Right kidney (tissue), 1 donor: ENCODE results near the gene SLC9C2.
"Not testable (repeated sequence)": the region's sequence is repeated elsewhere in the genome, so short reads cannot be mapped to it uniquely, and the experiment has no call there.

Source experiments
- DNase-seq: peaks from one replicate; pipeline ENCODE4 v3.0.0-alpha.2; 2016

The SLC9C2 gene

GRCh38 chr1:173485401-173485800 lies 117.5 kb downstream of the SLC9C2 start:
- no peak for DNase-seq

GRCh38 chr1:173484276-173484675 lies 118.6 kb downstream of the SLC9C2 start:
- DNase-seq: no peak

GRCh38 chr1:173482683-173483082 lies 120.2 kb downstream of the SLC9C2 start:
- no peak for DNase-seq

- no peak for DNase-seq
These were observed 121.6 kb downstream of the SLC9C2 start for GRCh38 chr1:173481195-173481772.

- DNase-seq: no peak
These were observed 123.2 kb downstream of the SLC9C2 start for GRCh38 chr1:173479649-173480048.

- DNase-seq: no peak
These were observed 124.7 kb downstream of the SLC9C2 start for GRCh38 chr1:173478094-173478674.

- peak; percentile 94 for DNase-seq
These were observed 125.4 kb downstream of the SLC9C2 start, which contains the start of gene PRDX6 for GRCh38 chr1:173477286-173478093. PRDX6 (plus strand) TSS chr1:173477335; CDS start chr1:173477398, 63 bp downstream.

- peak; percentile 91 for DNase-seq
These were observed 126.1 kb downstream of the SLC9C2 start for GRCh38 chr1:173476665-173477285.

GRCh38 chr1:173476197-173476664 lies 126.6 kb downstream of the SLC9C2 start:
- DNase-seq: no peak

GRCh38 chr1:173475564-173476196 lies 127.2 kb downstream of the SLC9C2 start:
- peak; percentile 19 for DNase-seq

- peak; percentile 8 for DNase-seq
These were observed 128.0 kb downstream of the SLC9C2 start for GRCh38 chr1:173474780-173475421.

GRCh38 chr1:173474097-173474779 lies 128.6 kb downstream of the SLC9C2 start:
- no peak for DNase-seq

- peak; percentile 7 for DNase-seq
These were observed 129.3 kb downstream of the SLC9C2 start for GRCh38 chr1:173473599-173474011.

GRCh38 chr1:173470608-173471007 lies 132.3 kb downstream of the SLC9C2 start:
- DNase-seq: no peak

- DNase-seq: no peak
These were observed 133.2 kb downstream of the SLC9C2 start for GRCh38 chr1:173469656-173470055.

GRCh38 chr1:173467426-173467825 lies 135.4 kb downstream of the SLC9C2 start:
- DNase-seq: no peak

GRCh38 chr1:173464185-173464584 lies 138.7 kb downstream of the SLC9C2 start:
- not testable (repeated sequence) for DNase-seq

GRCh38 chr1:173462666-173463065 lies 140.2 kb downstream of the SLC9C2 start:
- not testable (repeated sequence) for DNase-seq

GRCh38 chr1:173459885-173460284 lies 143.0 kb downstream of the SLC9C2 start:
- DNase-seq: no peak

- no peak for DNase-seq
These were observed 147.8 kb downstream of the SLC9C2 start for GRCh38 chr1:173454966-173455524.

GRCh38 chr1:173453982-173454381 lies 148.9 kb downstream of the SLC9C2 start:
- DNase-seq: no peak
